Measurements from ENCODE around the gene CFAP47.
"Not testable (repeated sequence)": the region's sequence is repeated elsewhere in the genome, so short reads cannot be mapped to it uniquely, and the experiment has no call there.

CFAP47 gene, protein sequence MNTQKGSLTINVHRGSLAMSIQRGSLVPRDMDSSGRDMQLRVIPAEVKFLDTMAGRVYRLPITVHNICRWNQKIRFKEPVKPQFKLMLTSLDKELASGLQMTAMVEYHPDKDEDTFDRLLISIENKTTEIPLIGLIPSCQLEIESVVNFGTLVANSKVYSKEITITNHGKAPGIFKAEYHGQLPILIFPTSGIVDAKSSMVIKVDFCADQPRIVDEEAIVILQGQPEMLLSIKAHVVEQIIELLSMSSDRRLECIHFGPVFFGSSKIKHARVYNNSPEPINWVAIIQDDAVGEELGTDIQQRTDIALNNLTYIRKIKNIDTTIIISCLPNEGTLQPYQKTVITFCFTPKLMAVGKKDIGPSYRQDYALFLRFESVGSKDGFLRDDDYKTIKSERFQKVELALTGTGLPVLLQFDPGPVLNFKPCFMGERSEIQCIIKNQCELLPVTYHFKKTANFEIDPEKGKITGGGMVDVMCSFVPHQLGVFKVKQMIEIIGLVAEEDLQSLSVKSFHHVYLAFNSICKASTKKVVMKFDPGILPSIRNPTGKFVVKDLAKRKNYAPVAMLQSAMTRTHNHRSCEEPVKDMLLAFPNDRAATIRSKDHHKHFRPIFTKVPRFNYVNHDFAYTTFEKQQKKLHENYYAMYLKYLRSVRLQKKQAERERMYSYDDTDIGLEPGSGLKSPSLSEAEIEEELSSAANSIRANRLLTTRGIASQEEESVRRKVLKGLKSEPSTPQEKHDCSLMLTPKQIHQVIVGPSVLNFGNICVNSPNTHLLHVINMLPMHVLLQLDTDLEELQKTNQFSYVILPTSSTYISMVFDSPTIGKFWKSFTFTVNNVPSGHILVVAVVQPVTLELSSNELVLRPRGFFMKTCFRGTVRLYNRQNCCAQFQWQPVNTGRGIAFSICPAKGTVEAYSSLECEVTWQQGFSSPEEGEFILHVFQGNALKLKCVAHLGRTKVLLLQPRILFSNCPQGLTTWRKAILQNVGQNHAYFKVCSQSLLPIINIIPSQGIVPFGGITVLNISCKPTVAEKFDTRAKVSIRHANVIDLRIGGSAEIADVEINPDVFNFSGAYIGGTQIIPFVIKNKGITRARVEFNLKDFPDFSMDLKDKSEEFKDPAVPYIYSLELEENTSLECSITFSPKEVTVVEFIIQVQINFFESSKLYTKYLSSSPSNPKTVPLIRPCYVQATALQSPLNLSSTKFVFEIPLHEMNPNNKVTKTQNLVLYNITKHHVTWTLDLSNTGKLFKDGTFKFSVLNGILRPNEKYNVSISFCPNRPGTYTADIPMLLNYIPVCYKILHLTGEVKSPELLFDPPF (N-terminal part only)
- total RNA-seq, result 0 to 0.27 (median 0) reads per million in 4 donors

DNA sequence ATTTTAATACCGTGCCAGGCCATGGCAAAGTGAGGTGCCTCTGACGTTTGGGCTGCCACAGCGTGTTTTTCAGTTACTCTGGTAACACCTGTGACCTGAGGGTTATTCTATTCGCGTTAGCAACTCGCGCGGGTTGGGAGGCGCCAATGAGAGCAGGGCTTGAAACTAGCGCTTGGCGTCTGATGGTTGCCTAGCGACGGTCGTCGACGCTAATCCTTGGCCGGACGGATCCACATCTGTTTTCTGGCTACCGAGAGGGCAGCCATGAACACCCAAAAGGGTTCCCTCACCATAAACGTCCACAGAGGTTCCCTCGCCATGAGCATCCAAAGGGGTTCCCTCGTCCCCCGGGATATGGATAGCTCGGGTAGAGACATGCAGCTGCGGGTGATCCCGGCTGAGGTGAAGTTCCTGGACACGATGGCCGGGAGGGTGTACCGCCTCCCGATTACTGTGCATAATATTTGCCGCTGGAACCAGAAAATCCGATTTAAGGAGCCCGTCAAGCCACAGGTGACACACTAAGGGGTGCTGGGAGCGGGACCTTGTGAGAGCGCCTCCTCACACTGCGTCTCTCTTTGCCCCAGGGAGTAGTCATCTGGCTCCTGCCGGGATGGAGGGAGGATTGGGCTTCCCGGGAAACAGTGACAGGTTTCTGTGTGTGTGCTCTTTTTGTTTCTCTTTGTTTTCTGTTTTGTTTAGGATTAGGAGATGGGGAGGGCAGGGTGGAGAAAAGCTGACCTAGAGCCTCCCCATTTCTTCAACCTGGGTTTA, at the start of gene CFAP47:
CFAP47 (plus strand) TSS at position 199 of the 774 bp plus-strand sequence; CDS start at position 265, 66 bp downstream.
- DNase-seq, result no peak

DNA sequence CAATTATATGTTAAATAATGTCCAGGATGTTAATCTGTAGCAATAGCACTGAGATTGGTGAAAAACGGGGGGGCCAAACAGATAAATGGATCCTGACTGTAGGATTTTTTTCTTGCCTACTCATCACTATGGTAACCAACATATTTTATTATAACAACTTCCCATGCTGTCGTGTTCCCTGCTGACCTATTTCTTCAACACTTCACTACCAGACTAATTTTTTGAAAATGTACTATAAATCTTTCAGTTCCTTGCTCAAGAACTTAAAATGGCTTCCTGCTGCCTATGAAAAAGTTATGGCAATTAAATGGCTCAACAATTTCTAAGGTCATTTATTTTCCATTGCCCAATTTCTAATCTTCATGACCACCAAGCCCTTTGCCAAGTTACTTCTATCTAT, 38.9 kb upstream of the CFAP47 start:
- no peak for DNase-seq

DNA sequence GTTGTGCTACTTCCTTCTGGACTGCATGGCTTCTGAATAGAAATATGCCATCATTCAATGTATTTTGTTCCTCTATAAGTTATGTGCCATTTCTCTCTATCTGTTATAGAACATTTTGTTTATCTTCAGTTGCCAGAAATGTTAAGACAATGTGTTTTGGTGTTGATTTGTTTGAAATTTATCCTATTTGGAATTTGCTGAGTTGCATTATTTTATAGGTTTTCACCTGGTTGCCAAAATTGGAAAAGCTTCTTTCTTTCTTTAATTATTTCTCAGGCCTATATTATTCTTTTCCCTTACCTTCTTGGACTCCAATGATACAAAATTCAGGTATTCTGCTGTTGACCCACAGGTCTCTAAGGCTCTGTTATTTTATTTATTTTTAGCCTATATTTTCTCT, 33.4 kb upstream of the CFAP47 start:
- no peak for DNase-seq

DNA sequence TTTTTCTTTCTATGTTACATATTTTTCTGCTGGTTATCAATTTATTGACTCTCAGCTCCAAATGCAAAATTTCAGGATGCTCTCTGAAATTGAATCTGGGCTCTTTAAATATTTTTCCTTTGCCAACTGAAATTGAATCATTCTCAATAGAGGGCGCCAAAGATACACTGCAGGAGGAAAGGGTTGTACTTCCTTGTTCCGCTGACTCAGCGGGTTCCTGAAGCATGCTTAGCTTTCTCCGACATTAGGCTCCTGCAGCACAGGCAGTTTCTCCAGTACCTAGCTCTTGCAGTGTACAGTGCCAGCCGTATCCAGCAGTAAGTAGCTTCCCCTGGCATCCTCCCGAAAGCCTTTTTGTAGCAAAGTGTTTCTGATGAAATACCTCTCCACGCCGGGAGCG, 28.8 kb upstream of the CFAP47 start:
- DNase-seq, result peak in 1 of 5 donors; percentile 33

DNA sequence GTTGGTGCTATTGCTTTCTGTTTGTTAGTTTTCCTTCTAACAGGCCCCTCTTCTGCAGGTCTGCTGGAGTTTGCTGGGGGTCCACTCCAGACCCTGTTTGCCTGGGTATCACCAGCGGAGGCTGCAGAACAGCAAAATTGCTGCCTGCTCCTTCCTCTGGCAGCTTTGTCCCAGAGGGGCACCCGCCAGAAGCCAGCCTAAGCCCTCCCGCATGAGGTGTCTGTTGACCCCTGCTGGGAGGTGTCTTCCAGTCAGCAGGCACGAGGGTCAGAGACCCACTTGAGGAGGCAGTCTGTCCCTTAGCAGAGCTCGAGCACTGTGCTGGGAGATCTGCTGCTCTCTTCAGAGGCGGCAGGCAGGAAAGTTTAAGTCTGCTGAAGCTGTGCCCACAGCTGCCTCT, 67.3 kb downstream of the CFAP47 start:
- not testable (repeated sequence) for DNase-seq

DNA sequence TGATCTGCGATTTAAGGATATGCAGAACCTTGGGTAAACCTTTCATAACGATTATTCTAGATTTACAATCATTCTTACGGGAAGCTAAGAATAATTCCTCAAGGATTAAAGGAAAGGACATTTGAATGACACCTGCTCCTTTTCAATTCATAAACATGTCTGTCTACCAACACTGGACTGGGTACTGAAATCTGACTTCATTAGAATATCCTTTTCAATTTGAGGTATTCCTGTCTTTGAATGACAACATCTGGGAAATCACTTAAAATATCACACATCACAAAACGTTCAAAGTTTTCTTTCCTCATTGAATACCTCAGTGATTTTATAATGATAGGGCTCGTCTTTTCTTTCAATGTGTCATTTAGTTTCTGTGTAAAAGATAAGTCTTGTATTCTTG, 87.7 kb downstream of the CFAP47 start:
- no peak for DNase-seq

DNA sequence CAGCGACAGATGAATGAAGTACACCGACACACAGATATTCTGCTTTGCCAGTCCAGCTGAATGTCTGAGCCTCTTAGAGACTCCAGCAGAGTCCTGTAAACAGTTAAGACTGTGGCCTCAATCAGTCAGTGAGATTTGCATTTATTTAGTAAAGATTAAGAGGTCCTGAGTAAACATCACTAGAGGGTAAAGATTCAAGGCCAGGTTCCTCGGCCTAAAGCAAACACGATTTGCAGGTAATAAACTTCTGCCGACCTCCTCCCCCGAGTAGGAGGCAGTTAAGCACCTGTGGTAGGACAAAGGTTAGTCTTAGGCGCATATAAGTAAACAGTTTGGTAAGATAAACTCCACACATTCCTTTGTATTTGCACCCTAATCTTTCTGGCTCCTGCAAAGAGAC, 99.6 kb downstream of the CFAP47 start:
- DNase-seq, result no peak

DNA sequence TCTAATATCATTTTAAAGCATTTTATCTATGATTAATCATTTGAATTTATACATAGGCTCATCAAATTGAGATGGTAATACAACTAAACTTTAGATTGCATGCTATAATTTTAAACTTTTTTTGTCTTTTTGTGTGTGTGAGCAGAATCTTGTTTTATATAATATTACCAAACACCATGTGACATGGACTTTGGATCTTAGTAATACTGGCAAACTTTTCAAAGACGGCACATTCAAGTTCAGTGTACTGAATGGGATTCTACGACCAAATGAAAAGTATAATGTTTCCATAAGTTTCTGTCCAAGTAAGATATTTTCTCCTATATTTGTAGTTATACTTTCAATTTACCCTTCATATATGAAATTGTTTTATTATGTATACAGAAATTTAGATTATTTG, 116.0 kb downstream of the CFAP47 start:
- DNase-seq, result no peak

DNA sequence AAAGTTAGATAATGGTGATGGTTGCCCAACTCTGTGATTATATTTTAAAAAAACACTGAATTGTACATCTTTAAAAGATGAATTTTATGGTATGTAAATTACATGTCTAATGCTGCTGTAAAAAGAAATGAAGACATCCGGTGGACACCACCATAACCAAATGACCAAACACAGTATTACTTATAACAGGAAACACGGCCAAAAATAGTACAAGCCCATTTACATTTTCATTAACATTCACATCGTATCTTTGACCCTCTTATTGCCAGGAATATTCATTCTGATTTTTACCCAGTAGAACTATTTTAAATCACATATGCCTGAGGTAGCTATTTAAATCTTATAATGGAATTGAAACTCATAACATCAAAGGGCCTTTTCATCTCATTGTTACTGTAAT, 143.2 kb downstream of the CFAP47 start:
- no peak for DNase-seq

DNA sequence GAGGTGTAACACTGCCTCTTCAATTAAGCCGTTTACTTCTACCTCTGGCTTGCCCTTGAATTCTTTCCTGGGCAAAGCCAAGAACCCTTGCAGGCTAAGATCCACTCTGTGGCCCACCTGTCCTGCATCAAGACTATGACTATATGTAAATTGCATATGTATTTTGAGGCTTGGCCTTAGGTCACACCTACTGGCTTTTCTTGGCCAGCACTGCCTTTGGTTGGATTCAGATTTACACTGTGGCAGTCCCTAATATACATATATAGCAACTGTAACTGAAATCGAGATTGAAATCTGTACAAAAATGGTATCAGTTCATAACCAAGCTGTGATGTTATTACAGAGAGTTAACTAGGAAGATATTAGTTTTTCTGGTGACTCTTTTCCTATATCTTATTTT, 151.5 kb downstream of the CFAP47 start:
- DNase-seq, result no peak

DNA sequence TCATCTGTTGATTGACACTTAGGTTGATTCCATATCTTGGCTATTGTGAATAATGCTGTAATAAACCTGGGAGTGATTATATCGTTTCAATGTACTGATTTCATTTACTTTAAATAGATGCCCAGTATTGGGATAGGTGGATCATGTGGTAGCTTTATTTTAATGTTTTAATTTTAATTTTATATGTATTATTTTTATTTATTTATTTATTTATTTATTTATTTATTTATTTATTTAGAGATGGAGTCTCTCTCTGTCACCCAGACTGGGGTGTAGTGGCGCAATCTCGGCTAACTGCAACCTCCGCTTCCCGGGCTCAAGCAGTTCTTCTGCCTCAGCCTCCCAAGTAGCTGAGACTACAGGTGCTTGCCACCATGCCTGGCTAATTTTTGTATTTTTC, 155.5 kb downstream of the CFAP47 start:
- DNase-seq, result not testable (repeated sequence)

DNA sequence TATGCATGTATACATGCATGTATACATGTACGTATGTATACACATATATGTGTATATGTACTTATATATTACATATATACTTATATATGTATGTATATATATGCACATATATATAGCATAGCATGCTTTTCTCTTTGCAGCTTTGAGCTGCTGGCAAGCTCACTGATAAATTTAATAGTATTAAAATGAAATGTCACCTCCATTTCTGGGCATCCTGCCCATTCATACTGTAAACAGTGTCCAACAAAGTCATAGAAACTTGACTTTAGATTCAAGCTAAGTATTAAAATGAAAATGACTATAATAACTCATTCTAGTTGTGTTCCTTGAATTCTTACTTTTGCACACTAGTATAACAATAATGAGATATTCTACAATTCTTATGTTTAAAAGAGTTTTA, 163.7 kb downstream of the CFAP47 start:
- no peak for DNase-seq

DNA sequence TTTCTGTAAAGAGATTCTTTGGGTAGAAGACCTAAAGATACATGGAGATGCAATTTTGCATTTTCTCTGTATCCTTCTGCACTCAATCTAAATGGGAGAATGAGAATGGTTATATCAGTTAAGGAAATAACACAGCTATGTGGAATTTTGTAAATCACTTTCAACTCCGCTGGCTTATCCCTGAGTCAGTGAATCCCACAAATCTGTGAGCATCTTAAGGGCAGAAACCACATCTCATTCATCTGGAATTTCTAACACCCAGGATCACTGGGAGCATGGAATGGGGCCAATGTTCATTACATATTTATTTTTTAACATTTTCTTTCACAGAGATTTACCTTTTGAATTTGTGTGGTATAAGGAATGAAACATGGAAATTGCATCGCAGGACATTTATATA, 167.8 kb downstream of the CFAP47 start:
- no peak for DNase-seq

DNA sequence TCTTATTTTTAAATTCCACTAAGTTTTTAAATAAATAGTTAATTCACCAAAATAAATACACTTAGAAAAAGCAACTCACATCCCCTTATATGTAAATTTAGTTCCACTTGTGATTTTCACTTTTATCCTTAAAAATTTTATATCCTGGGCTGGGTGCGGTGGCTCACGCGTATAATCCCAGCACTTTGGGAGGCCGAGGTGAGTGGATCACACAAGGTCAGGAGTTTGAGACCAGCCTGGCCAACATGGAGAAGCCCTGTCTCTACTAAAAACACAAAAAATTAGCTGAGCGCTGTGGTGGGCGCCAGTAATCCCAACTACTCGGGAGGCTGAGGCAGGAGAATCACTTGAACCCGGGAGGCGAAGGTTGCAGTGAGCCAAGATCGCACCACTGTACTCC, 169.4 kb downstream of the CFAP47 start:
- DNase-seq, result not testable (repeated sequence)

DNA sequence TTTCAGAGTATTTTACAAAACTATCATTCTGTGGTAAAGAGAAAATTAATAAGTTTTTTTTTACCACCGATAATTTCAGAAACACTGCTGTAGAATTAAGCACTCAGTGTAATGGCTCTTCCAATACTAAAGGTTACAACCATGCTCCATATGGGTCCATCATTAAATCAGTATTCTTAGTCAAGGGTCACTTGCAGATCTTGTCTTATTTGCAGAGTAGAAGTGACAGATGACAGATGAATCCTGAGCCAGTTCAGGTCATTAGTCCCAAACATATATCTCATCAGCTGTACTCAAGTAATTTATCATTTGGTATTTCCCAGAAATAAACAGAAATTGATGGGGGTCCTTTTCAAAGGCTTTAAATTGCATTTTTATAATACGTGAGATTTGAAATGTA, 182.9 kb downstream of the CFAP47 start:
- no peak for DNase-seq

DNA sequence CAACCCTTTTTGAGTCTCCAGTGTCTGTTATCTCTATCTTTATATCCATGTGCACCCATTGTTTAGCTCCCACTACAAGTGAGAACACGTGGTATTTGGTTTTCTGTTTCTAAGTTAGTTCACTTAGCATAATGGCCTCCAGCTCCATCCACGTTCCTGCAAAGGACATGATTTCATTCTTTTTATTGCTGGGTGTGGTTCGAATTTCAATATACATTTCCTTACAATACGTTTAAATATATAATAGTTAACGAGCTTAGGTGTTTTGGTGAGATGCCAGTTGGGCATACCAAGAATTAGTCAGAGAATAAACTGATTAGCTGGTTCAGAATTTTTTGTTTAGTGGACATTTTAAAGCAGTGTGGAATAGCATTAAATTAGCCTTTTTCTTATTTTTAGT, 196.7 kb downstream of the CFAP47 start:
- no peak for DNase-seq

DNA sequence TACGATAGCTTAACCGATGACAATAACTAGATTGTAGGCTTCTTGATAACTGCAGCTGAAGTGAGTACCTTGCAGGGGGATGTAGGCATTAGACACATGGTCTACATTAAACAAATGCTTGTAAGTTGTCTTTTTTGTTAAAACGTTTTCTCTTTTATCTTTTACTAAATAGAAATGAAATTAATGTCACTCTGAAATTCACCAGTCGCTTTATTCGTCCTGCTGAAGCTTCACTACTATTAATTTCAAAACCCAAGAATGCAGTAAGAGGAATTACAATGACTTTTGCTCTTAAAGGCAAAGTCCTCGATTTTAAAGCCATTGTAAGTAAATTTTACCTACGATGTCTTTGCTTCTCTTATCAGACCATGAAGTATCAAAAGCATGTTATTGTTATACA, 239.7 kb downstream of the CFAP47 start:
- DNase-seq, result no peak

DNA sequence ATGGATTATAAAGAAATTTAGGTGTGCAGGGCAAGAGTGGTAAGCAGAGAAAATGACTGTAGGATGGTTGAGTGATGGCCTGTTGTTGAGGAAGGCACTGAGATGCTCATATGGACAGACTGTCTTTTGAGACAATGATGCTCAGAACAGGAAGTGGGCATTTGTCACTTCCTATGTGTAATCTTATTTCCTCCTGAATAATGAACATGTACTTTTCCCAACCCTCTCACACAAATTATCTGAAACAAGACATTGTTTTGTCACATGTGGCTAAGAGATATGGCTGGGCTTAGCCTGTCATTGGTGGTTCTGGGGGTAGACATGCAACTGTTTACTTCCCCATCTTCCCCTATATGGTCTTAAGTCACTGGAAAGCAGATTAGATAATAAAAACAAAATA, 240.5 kb downstream of the CFAP47 start:
- DNase-seq, result peak in 1 of 5 donors; percentile 1

DNA sequence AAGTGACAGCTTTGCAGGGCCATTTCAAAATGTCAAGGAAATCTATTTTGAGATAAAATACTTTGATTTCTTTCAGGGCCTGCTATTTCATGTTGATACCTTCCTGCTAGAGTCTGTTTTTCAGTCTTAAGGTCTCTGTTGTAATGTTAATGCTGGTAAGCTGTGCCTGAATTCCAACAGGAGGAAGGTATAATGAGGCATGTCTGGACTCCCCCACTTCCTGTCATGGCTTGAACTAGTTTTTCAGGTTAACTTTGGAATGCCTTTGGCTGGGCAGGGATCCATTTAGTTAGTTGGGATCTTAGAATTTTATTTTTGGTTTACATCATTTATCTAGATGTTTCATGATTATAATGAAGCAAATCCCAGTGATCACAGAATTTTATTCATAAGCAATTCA, 279.0 kb downstream of the CFAP47 start:
- no peak for DNase-seq

DNA sequence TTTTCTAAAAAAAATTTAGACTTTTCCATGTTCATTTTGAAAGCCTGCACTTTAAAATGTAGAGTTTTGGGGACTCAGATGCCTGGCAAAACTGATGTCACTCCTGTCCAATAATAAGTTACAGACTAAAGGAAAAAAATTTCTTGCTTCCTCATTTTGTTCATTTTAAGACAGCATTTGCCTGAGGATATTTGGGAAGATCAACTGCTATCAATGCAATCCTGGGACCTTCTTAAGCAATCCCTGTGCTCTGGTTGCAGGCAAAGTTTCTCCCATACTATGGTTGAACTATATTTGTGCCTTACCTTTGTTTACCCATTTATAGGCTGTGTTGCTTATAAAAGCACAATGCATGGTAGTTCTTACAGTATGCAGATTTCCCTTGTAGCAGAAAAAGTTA, 280.4 kb downstream of the CFAP47 start:
- no peak for DNase-seq

DNA sequence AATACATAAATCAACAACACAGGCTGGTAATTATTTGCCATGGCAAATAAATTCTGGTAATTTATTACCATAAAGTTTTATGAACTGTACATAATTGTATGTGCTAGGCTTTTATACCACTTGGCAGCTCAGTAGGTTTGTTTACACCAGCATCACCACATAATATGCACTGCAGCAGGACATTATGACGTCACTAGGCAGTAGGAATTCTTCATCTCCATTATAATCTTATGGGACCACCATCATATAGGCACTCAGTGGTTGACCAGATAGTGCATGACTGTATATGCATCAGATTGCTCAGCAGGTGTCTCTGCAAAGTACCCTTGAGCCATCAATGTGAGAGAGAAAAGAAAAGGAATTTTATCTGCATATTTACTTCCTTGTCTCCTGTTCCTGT, 295.4 kb downstream of the CFAP47 start:
- DNase-seq, result no peak

DNA sequence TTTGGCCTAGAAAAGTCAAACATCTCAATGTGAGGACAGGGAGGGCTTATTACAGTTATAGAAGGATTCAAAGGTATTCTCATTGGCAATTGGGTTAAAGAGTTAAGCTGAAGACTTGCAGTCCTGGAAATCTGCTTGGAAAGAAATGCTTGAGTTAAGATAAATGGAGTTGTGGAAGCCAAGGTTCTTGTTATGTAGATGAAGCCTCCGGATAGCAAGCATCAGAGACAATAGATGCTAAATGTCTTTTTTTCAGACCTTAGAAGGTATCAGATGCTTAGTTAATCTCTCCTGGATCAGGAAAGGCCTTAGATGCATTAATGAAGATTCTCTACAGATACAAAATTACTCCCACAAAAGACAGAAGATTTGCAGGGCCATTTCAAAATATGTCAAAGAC, 299.3 kb downstream of the CFAP47 start:
- DNase-seq, result no peak
